Endothelial cell of umbilical vein (primary cell): ENCODE results near the gene DLGAP1.

ENCODE experiments used
- CTCF ChIP-seq, 2 donors: IDR thresholded peaks; 1 replicate in 1 of 2; 2 replicates in 1 of 2; pipeline ENCODE4 v1.5.1; 2011; ENCODE audit warnings: low read length in 2 of 2, mild to moderate bottlenecking in 2 of 2, moderate library complexity in 2 of 2, control low read depth in 1 of 2, inconsistent platforms in 1 of 2, low read depth in 1 of 2; ENCODE audit not compliant: insufficient read depth in 1 of 2; ENCODE audit errors: extremely low read depth in 1 of 2
- EZH2 ChIP-seq: IDR thresholded peaks from 2 replicates; pipeline ENCODE4 v1.6.1; 2012; ENCODE audit warnings: borderline replicate concordance, low read depth, mild to moderate bottlenecking, moderate library complexity, low read length, inconsistent platforms; ENCODE audit not compliant: severe bottlenecking

GRCh38 chr18:3985664-3986063 lies 469.4 kb downstream of the DLGAP1 start:
- TF ChIP-seq EZH2 (no peak), CTCF (IDR thresholded peaks at IDR 0.05; ENCODE audit: extremely low read depth in 1 of 2, insufficient read depth in 1 of 2, low read depth in 1 of 2, low read length in 2 of 2) (no peak)
